K562 (cell line): ENCODE data around the gene FMC1. TPM values are rescaled to one million over a fixed set of nuclear protein-coding genes. Genes with fewer than 3 reads are reported as not detected.

Source experiments
- ATF4 ChIP-seq: fragments of 450-650 bp; formaldehyde crosslinking; IDR thresholded peaks from 2 replicates; pipeline ENCODE4 v1.4.0; 2022; ENCODE audit warnings: mild to moderate bottlenecking, moderate library complexity
- CBFB ChIP-seq: sonication (generic); formaldehyde crosslinking; IDR thresholded peaks from 2 replicates; pipeline ENCODE4 v1.4.0; 2020; ENCODE audit warnings: mild to moderate bottlenecking, missing genetic modification reagents
- CEBPB ChIP-seq: fragments of 450-650 bp; IDR thresholded peaks from 2 replicates; pipeline ENCODE4 v1.6.1; 2016; ENCODE audit warnings: missing genetic modification characterization, missing compliant biosample characterization
- CHCHD3 ChIP-seq: fragments of 250-450 bp; sonication (Bioruptor Pico); IDR thresholded peaks from 2 replicates; pipeline ENCODE4 v2.1.2; 2022; ENCODE audit warnings: mild to moderate bottlenecking
- ELF1 ChIP-seq: fragments of 200-800 bp; sonication (Bioruptor generic); IDR thresholded peaks from 2 replicates; pipeline ENCODE4 v1.6.1; 2016; ENCODE audit warnings: missing genetic modification characterization, missing compliant biosample characterization
- FUS ChIP-seq: fragments of 200-400 bp; formaldehyde crosslinking; optimal IDR thresholded peaks from 2 replicates; pipeline ENCODE3; 2017; ENCODE audit warnings: low read depth, low read length
- HDAC3 ChIP-seq: fragments of 450-650 bp; IDR thresholded peaks from 2 replicates; pipeline ENCODE4 v1.6.1; 2018; ENCODE audit warnings: borderline replicate concordance, mild to moderate bottlenecking, moderate library complexity; ENCODE audit not compliant: partially characterized antibody
- MAFG ChIP-seq: fragments of 450-650 bp; conservative IDR thresholded peaks from 2 replicates; pipeline ENCODE4 v1.6.1; 2016; ENCODE audit warnings: missing genetic modification characterization, missing compliant biosample characterization
- MXI1 ChIP-seq: IDR thresholded peaks from 2 replicates; pipeline ENCODE4 v1.6.1; 2011; ENCODE audit warnings: low read depth, mild to moderate bottlenecking, improper control_type of control experiment, low read length
- POLR2B ChIP-seq: fragments of 450-650 bp; IDR thresholded peaks from 2 replicates; pipeline ENCODE4 v1.6.1; 2018; ENCODE audit warnings: low read depth; ENCODE audit not compliant: partially characterized antibody
- RBM14 ChIP-seq: fragments of 200-400 bp; formaldehyde crosslinking; IDR thresholded peaks from 2 replicates; pipeline ENCODE4 v1.6.1; 2018; ENCODE audit warnings: low read depth, mild to moderate bottlenecking, low read length, moderate library complexity, borderline replicate concordance; ENCODE audit not compliant: insufficient read depth
- RCOR1 ChIP-seq, 2 experiments: IDR thresholded peaks; 2 replicates each; pipeline ENCODE4 v1.6.1; 2012; ENCODE audit warnings: low read depth in 2 of 2, low read length in 2 of 2, borderline replicate concordance in 1 of 2, improper control_type of control experiment in 1 of 2
- RERE ChIP-seq: sonication (generic); formaldehyde crosslinking; IDR thresholded peaks from 2 replicates; pipeline ENCODE4 v1.8.0; 2023; ENCODE audit warnings: missing genetic modification reagents, mild to moderate bottlenecking, borderline replicate concordance
- TEAD1 ChIP-seq, 2 experiments: fragments of 450-650 bp in 1 of 2; sonication (generic) in 1 of 2; formaldehyde crosslinking; IDR thresholded peaks; 2 replicates each; pipeline versions ENCODE4 v1.4.0 to v1.8.0; 2020 to 2022; ENCODE audit warnings: mild to moderate bottlenecking in 2 of 2, missing genetic modification reagents in 1 of 2
- ZBTB17 ChIP-seq: fragments of 450-650 bp; formaldehyde crosslinking; IDR thresholded peaks from 2 replicates; pipeline ENCODE4 v1.4.0; 2020; ENCODE audit warnings: mild to moderate bottlenecking
- ZBTB7A ChIP-seq: IDR thresholded peaks from 2 replicates; pipeline ENCODE4 v1.6.1; 2011; ENCODE audit warnings: low read depth, mild to moderate bottlenecking, low read length, moderate library complexity, borderline replicate concordance; ENCODE audit not compliant: control insufficient read depth
- ZNF740 ChIP-seq, 3 experiments: fragments of 200-800 bp in 1 of 3; sonication (Bioruptor generic) in 1 of 3; sonication (generic) in 1 of 3; formaldehyde crosslinking in 1 of 3; IDR thresholded peaks; 2 replicates each; pipeline versions ENCODE4 v1.6.1 to v1.8.0; 2016 to 2022; ENCODE audit warnings: mild to moderate bottlenecking in 2 of 3, missing compliant biosample characterization in 2 of 3, missing genetic modification characterization in 2 of 3, missing genetic modification reagents in 1 of 3
- ZNF76 ChIP-seq: fragments of 250-450 bp; sonication (Bioruptor Pico); IDR thresholded peaks from 2 replicates; pipeline ENCODE4 v1.4.0; 2020; ENCODE audit warnings: mild to moderate bottlenecking, moderate library complexity, borderline replicate concordance
- polyA plus RNA-seq, 8 experiments: library from polyadenylated mRNA; depleted of rRNA in 4 of 8; stranded (reverse) in 5 of 8; unstranded in 3 of 8; fragments of >200 nt; fragmentation: Nextera tagmentation in 2 of 8; fragmentation: Illumina TruSeq in 1 of 8; extraction: Ambion mirVana in 2 of 8; extraction: Trizol in 1 of 8; gene quantifications; 2 replicates each; pipeline versions ENCODE4 v1.2.1 to v1.2.3, GENCODE V29; 2011 to 2014; ENCODE audit warnings: inconsistent platforms in 1 of 8, missing spikeins in 1 of 8
- total RNA-seq, 7 experiments: library from RNA; depleted of rRNA in 6 of 7; stranded (reverse); fragments of >200 nt in 6 of 7; fragmentation: Illumina TruSeq in 2 of 7; extraction: Trizol in 2 of 7; gene quantifications; 2 replicates each; pipeline versions ENCODE4 v1.2.1 to v1.2.3, GENCODE V29; 2011 to 2021; ENCODE audit warnings: low replicate concordance in 1 of 7
- TF ChIP-seq, protein P1 (sequence below): sonication (generic); formaldehyde crosslinking; IDR thresholded peaks from 2 replicates; pipeline ENCODE4 v1.9.0; 2022; ENCODE audit warnings: mild to moderate bottlenecking, missing genetic modification reagents

FMC1 gene
- total and polyA plus RNA-seq, 9 of the 15 experiments (the other 6 are each of a cell fraction or from before 2014, with no cell fraction given): 14.0 to 116 (median 29.0) TPM

DNA sequence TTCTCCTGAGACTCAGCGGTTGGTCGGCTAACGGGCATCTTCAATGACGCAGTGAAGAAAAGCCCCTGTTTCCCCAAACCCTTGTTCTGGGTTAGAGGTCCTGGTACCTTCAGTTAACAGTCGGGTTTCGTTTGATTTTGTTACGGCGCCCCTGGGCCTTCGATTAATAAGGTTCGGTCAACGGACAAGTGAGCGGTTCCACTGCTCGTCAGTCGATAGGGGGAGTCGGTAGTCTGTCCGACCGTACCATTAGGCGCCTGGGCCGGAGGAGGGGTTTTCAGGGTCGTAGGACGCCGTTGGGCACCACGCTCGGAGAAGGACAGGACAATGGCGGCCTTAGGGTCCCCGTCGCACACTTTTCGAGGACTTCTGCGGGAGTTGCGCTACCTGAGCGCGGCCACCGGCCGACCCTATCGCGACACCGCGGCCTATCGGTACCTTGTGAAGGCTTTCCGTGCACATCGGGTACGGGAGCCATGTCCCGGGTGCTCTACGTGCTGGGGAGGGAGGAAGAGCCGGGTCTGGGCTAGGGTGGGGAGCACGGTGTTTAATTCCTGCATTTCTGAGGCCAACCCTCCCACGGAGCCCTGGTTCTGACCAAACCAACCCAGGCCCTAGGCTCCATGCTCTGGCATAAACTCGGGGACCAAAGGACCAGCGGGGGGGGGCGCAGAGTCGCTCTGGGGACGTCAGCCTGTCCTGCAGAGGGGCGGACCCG, at the start of gene FMC1 (continued):
- peak; percentile 2 to 58; a peak in 1 of 4 replicates for TF ChIP-seq TEAD1 (CRISPR knock-in tag; IDR thresholded peaks at IDR 0.05)
- peak; percentile 87 for TF ChIP-seq ZBTB17 (CRISPR knock-in tag)
- peak in 1 of 2 experiments; percentile 62; a peak in 2 of 4 replicates for TF ChIP-seq RCOR1 (IDR thresholded peaks at IDR 0.05; ENCODE audit: borderline replicate concordance in 1 of 2, low read depth in 2 of 2, low read length in 2 of 2)
- TF ChIP-seq ZNF76: peak; percentile 17; the same call in 1 of the 2 replicates
- peak; percentile 30; the same call in 1 of the 2 replicates for TF ChIP-seq ELF1 (tag)
- no peak for TF ChIP-seq CHCHD3 (CRISPR knock-in tag)
- TF ChIP-seq CBFB (CRISPR knock-in tag): peak; percentile 79
- TF ChIP-seq RERE (CRISPR knock-in tag): no peak
- TF ChIP-seq HDAC3: peak; percentile 79
- peak; percentile 95 for TF ChIP-seq POLR2B
- no peak for TF ChIP-seq FUS
- TF ChIP-seq CEBPB: no peak
- TF ChIP-seq ZNF740 (CRISPR knock-in tag; IDR thresholded peaks at IDR 0.05): peak; percentile 99
- peak in 1 of 2 experiments; percentile 96; a peak in 2 of 4 replicates for TF ChIP-seq ZNF740 (tag; IDR thresholded peaks at IDR 0.05)
- TF ChIP-seq RBM14: peak; percentile 89; the same call in 1 of the 2 replicates
- no peak; the same call in 1 of the 2 replicates for TF ChIP-seq MXI1
- peak; percentile 97 for TF ChIP-seq ZBTB7A
- TF ChIP-seq, protein P1, sequence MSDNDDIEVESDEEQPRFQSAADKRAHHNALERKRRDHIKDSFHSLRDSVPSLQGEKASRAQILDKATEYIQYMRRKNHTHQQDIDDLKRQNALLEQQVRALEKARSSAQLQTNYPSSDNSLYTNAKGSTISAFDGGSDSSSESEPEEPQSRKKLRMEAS (CRISPR knock-in tag): peak; percentile 88
- TF ChIP-seq MAFG (tag): no peak
- TF ChIP-seq ATF4 (CRISPR knock-in tag): peak; percentile 65
